Neural progenitor cell (in vitro differentiated cells): Measurements from ENCODE around the gene RETN. TPM values are rescaled to one million over a fixed set of nuclear protein-coding genes. Genes with fewer than 3 reads are reported as not detected.

Experiments used
- DNase-seq: peaks from one replicate; pipeline ENCODE4 v3.0.0-alpha.2; 2016; ENCODE audit warnings: low spot score
- H2AFZ ChIP-seq: fragments of 200-600 bp; sonication (generic); replicated peaks from 2 replicates; pipeline ENCODE4 v1.6.1; 2016; ENCODE audit warnings: antibody characterized with exemption
- H3F3A ChIP-seq: fragments of 200-600 bp; sonication (generic); 2 replicates; pipeline ENCODE4 v1.6.1; 2016; ENCODE audit warnings: antibody characterized with exemption, low read depth
- H3K27ac ChIP-seq: fragments of 200-600 bp; sonication (generic); 2 replicates; pipeline ENCODE4 v1.5.1; 2016; ENCODE audit warnings: mild to moderate bottlenecking
- H3K27me3 ChIP-seq: fragments of 200-600 bp; sonication (generic); 2 replicates; pipeline ENCODE4 v1.6.1; 2016; ENCODE audit warnings: mild to moderate bottlenecking, moderate library complexity
- H3K36me3 ChIP-seq: fragments of 200-600 bp; sonication (generic); 2 replicates; pipeline ENCODE4 v1.5.1; 2016
- H3K4me1 ChIP-seq: fragments of 200-600 bp; sonication (generic); 2 replicates; pipeline ENCODE4 v1.6.1; 2016; ENCODE audit warnings: mixed run types
- H3K4me2 ChIP-seq: fragments of 200-600 bp; sonication (generic); 2 replicates; pipeline ENCODE4 v1.6.1; 2016
- H3K4me3 ChIP-seq: fragments of 200-600 bp; sonication (generic); 2 replicates; pipeline ENCODE4 v1.5.1; 2016
- H3K79me2 ChIP-seq: fragments of 200-600 bp; sonication (generic); 2 replicates; pipeline ENCODE4 v1.6.1; 2016; ENCODE audit warnings: low read depth
- H3K9ac ChIP-seq: fragments of 200-600 bp; sonication (generic); 2 replicates; pipeline ENCODE4 v1.6.1; 2016
- H3K9me3 ChIP-seq: fragments of 200-600 bp; sonication (generic); 2 replicates; pipeline ENCODE4 v1.5.1; 2016; ENCODE audit warnings: low read depth
- H4K20me1 ChIP-seq: fragments of 200-600 bp; sonication (generic); 2 replicates; pipeline ENCODE4 v1.6.1; 2016; ENCODE audit warnings: low read depth
- H3K27ac Mint-ChIP-seq: 3 replicates; pipeline ENCODE4 v1.8.0; 2021; ENCODE audit warnings: mixed read lengths
- H3K27me3 Mint-ChIP-seq: 2 replicates; pipeline ENCODE4 v1.8.0; 2022; ENCODE audit warnings: low read depth, mild to moderate bottlenecking, inconsistent platforms, moderate library complexity, mixed read lengths; ENCODE audit not compliant: insufficient read depth
- H3K36me3 Mint-ChIP-seq: 3 replicates; pipeline ENCODE4 v1.8.0; 2021; ENCODE audit warnings: mixed read lengths
- H3K4me1 Mint-ChIP-seq: 3 replicates; pipeline ENCODE4 v1.8.0; 2021; ENCODE audit warnings: mixed read lengths
- H3K4me3 Mint-ChIP-seq: 3 replicates; pipeline ENCODE4 v1.8.0; 2021; ENCODE audit warnings: mild to moderate bottlenecking, moderate library complexity, mixed read lengths
- H3K9me3 Mint-ChIP-seq: 3 replicates; pipeline ENCODE4 v1.8.0; 2020; ENCODE audit warnings: mixed read lengths
- CTCF ChIP-seq: fragments of 200-600 bp; sonication (generic); IDR thresholded peaks from 2 replicates; pipeline ENCODE4 v1.5.1; 2017; ENCODE audit warnings: antibody characterized with exemption, mild to moderate bottlenecking
- EZH2 ChIP-seq: fragments of 200-600 bp; sonication (generic); IDR thresholded peaks from 2 replicates; pipeline ENCODE4 v1.6.1; 2017; ENCODE audit warnings: antibody characterized with exemption, mild to moderate bottlenecking, moderate library complexity
- EZH2phosphoT487 ChIP-seq: fragments of 200-600 bp; sonication (generic); IDR thresholded peaks from 2 replicates; pipeline ENCODE4 v1.6.1; 2017; ENCODE audit warnings: antibody characterized with exemption
- total RNA-seq: library from RNA; depleted of rRNA; stranded (reverse); fragments of >200 nt; gene quantifications from 2 replicates; pipeline ENCODE4 v1.2.3, GENCODE V29; 2015; ENCODE audit warnings: low replicate concordance

Gene RETN
- total RNA-seq, 1 donor from 2014 or later = not detected

GRCh38 chr19:7701654-7702457 lies 33.0 kb downstream of the RETN start, which contains the start of gene FCER2:
Gene FCER2, minus strand, starts transcription at chr19:7702131. Its CDS starts 2,371 bp downstream, at chr19:7699760.
- no peaks in the 10 kb centered on the region for H3K9me3 Mint-ChIP-seq
- no peak for DNase-seq
- H3K9me3 ChIP-seq = no peaks in the 10 kb centered on the region
- H3K36me3 Mint-ChIP-seq = no peaks in the 10 kb centered on the region
- no peak for TF ChIP-seq CTCF
- no peak within 1 kb of the TSS for H3K4me3 Mint-ChIP-seq
- H3F3A ChIP-seq = no peaks in the 10 kb centered on the region
- no peak within 1 kb of the TSS for H3K27ac Mint-ChIP-seq
- H3K4me1 ChIP-seq = no peaks in the 10 kb centered on the region
- H3K4me3 ChIP-seq = no peak within 1 kb of the TSS
- no peak within 1 kb of the TSS for H3K27ac ChIP-seq
- H3K27me3 Mint-ChIP-seq = peaks cover 9% of the 10 kb centered on the region
- H3K4me2 ChIP-seq = no peak within 1 kb of the TSS
- no peaks in the 10 kb centered on the region for H3K4me1 Mint-ChIP-seq
- H3K79me2 ChIP-seq = no peaks in the 10 kb centered on the region
- peaks cover 35% of the 10 kb centered on the region for H3K27me3 ChIP-seq
- H3K36me3 ChIP-seq = no peaks in the 10 kb centered on the region
- no peaks in the 10 kb centered on the region for H4K20me1 ChIP-seq
- no peak within 1 kb of the TSS for H3K9ac ChIP-seq
- no peak within 1 kb of the TSS for H2AFZ ChIP-seq

DNA sequence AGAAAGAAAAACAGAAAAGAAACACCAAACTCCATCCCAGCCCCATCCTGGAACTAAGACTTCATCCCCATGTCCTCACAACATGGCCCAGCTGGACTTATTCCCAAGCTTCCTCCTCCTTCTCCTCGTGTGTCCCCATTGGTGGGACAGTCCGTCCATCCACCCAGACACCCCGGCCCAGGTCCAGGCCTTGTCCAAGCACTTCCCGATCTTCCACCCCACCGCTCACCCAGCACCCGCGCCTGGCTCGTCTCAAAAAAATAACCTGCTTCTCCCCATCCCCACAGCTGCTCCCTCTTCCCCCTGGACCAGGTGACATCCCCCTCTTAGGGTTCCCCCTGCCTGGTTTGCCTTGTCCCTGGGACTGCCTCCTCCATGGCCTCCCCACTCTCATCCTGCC lies 34.5 kb downstream of the RETN start:
- Histone ChIP-seq H3K9me3 (no peaks in the 10 kb centered on the region), H3K4me1 (no peaks in the 10 kb centered on the region), H3K4me3 (no peak overlapping the region), H2AFZ (no peak overlapping the region), H3K79me2 (no peaks in the 10 kb centered on the region), H3F3A (no peaks in the 10 kb centered on the region), H3K4me2 (no peak overlapping the region), H3K27me3 (peaks cover 20% of the 10 kb centered on the region), H3K9ac (no peak overlapping the region), H3K36me3 (no peaks in the 10 kb centered on the region), H4K20me1 (no peaks in the 10 kb centered on the region), H3K27ac (no peak overlapping the region)
- peaks cover 9% of the 10 kb centered on the region for H3K27me3 Mint-ChIP-seq
- no peaks in the 10 kb centered on the region for H3K4me1 Mint-ChIP-seq
- H3K4me3 Mint-ChIP-seq = no peak overlapping the region
- H3K36me3 Mint-ChIP-seq = no peaks in the 10 kb centered on the region
- TF ChIP-seq CTCF (no peak), EZH2 (no peak), EZH2phosphoT487 (no peak)
- no peaks in the 10 kb centered on the region for H3K9me3 Mint-ChIP-seq
- DNase-seq = no peak
- H3K27ac Mint-ChIP-seq = no peak overlapping the region

DNA sequence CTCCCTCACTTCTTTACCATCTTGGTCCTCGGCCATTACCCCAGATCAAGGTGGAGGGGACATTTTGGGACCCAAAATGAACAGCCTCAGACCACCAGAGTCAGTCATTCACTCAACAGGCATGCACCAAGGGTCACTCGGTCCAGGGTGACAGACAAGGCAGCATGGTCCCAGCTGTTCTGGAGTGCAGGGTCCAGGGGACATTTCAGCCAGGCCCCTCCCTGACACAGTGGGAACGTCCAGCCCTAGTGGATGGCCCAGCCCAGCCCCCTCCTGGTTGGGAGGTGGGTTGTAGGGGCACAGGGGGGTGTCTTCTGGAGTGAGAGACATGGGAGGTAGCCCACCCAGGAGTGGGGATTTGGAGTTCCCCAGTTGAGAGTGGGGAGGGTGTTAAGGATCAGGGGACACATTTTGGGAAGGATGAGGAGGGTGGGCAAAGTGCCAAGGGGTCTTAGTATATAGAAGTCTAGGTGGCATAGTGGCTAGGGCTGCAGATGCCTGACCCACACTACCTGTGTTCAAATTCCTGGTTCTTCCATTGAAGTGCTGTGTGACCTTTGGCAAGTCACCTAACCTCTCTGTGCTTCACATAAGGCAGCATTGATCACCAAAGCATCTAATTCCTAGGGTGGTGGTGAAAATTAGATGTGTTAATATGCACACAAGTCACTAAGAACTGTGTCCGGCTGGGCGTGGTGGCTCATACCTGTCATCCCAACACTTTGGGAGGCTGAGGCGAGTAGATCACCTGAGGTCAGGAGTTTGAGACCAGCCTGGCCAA lies 35.6 kb downstream of the RETN start:
- Histone ChIP-seq H3K27ac (no peak overlapping the region), H3K27me3 (peaks cover 8% of the 10 kb centered on the region), H3K4me2 (no peak overlapping the region), H3K4me3 (no peak overlapping the region), H4K20me1 (no peaks in the 10 kb centered on the region), H3K79me2 (no peaks in the 10 kb centered on the region), H3K36me3 (no peaks in the 10 kb centered on the region), H3F3A (no peaks in the 10 kb centered on the region), H3K4me1 (no peaks in the 10 kb centered on the region), H3K9me3 (no peaks in the 10 kb centered on the region), H3K9ac (no peak overlapping the region), H2AFZ (no peak overlapping the region)
- no peak overlapping the region for H3K27ac Mint-ChIP-seq
- no peak for DNase-seq
- H3K4me3 Mint-ChIP-seq = no peak overlapping the region
- no peaks in the 10 kb centered on the region for H3K9me3 Mint-ChIP-seq
- H3K27me3 Mint-ChIP-seq = peaks cover 9% of the 10 kb centered on the region
- H3K36me3 Mint-ChIP-seq = no peaks in the 10 kb centered on the region
- no peaks in the 10 kb centered on the region for H3K4me1 Mint-ChIP-seq
- TF ChIP-seq EZH2 (no peak), CTCF (no peak), EZH2phosphoT487 (no peak)
